CD14-positive monocyte (primary cell): ENCODE results near the gene DNTTIP2. TPM values are rescaled to one million over a fixed set of nuclear protein-coding genes. Genes with fewer than 3 reads are reported as not detected.

Source experiments
- DNase-seq, 3 donors: peaks; one replicate each; pipeline ENCODE4 v3.0.0-alpha.2; 2011 to 2022
- H2AFZ ChIP-seq: 2 replicates; pipeline ENCODE4 v1.6.0; 2012; ENCODE audit warnings: mild to moderate bottlenecking, low read depth, low read length, inconsistent platforms; ENCODE audit not compliant: insufficient read depth, poor library complexity, severe bottlenecking
- H3K27ac ChIP-seq, 2 donors: 1 replicate in 1 of 2; 2 replicates in 1 of 2; pipeline ENCODE4 v1.5.1; 2012 to 2013; ENCODE audit warnings: low read length in 2 of 2, control low read depth in 1 of 2, inconsistent platforms in 1 of 2, low read depth in 1 of 2, mild to moderate bottlenecking in 1 of 2
- H3K27me3 ChIP-seq, 2 donors: one replicate each; pipeline versions ENCODE4 v1.6.0 to v1.6.1; 2011 to 2013; ENCODE audit warnings: low read length in 2 of 2; ENCODE audit not compliant: control insufficient read depth in 2 of 2, insufficient read depth in 2 of 2
- H3K36me3 ChIP-seq, 2 donors: replicated peaks in 1 of 2; 1 replicate in 1 of 2; 2 replicates in 1 of 2; pipeline versions ENCODE4 v1.5.1 to v1.6.1; 2012 to 2013; ENCODE audit warnings: low read length in 2 of 2, control low read depth in 1 of 2, inconsistent platforms in 1 of 2, mild to moderate bottlenecking in 1 of 2; ENCODE audit not compliant: insufficient read depth in 2 of 2, control insufficient read depth in 1 of 2
- H3K4me1 ChIP-seq, 2 donors: 1 replicate in 1 of 2; 2 replicates in 1 of 2; pipeline versions ENCODE4 v1.5.1 to v1.6.1; 2012 to 2013; ENCODE audit warnings: low read length in 2 of 2, control low read depth in 1 of 2, inconsistent platforms in 1 of 2, mild to moderate bottlenecking in 1 of 2, moderate library complexity in 1 of 2; ENCODE audit not compliant: insufficient read depth in 2 of 2, control insufficient read depth in 1 of 2
- H3K4me2 ChIP-seq: replicated peaks from 2 replicates; pipeline ENCODE3; 2012; ENCODE audit warnings: low read length, moderate library complexity, mild to moderate bottlenecking; ENCODE audit not compliant: poor library complexity, severe bottlenecking; ENCODE audit errors: extremely low read depth
- H3K4me3 ChIP-seq, 3 experiments: fragments of 200-600 bp in 1 of 3; sonication (generic) in 1 of 3; replicated peaks in 1 of 3; 1 replicate in 2 of 3; 2 replicates in 1 of 3; pipeline ENCODE4 v1.5.1; 2011 to 2013; ENCODE audit warnings: low read length in 3 of 3, mild to moderate bottlenecking in 3 of 3, control low read depth in 2 of 3, low read depth in 2 of 3, inconsistent platforms in 1 of 3, moderate library complexity in 1 of 3
- H3K79me2 ChIP-seq: 2 replicates; pipeline ENCODE4 v1.6.0; 2012; ENCODE audit warnings: mild to moderate bottlenecking, control low read depth, inconsistent platforms, low read length, moderate library complexity; ENCODE audit not compliant: insufficient read depth
- H3K9ac ChIP-seq: 2 replicates; pipeline ENCODE4 v1.6.0; 2017; ENCODE audit warnings: low read length, mild to moderate bottlenecking; ENCODE audit not compliant: insufficient read depth, poor library complexity, severe bottlenecking
- H3K9me3 ChIP-seq, 2 donors: replicated peaks in 1 of 2; 1 replicate in 1 of 2; 2 replicates in 1 of 2; pipeline versions ENCODE4 v1.5.1 to v1.6.1; 2012 to 2013; ENCODE audit warnings: low read length in 2 of 2, control low read depth in 1 of 2; ENCODE audit not compliant: control insufficient read depth in 1 of 2, insufficient read depth in 1 of 2
- H4K20me1 ChIP-seq: 2 replicates; pipeline ENCODE4 v1.6.0; 2012; ENCODE audit warnings: mild to moderate bottlenecking, low read length, control low read depth, moderate library complexity; ENCODE audit not compliant: insufficient read depth
- H3K27ac Mint-ChIP-seq, 7 donors: one replicate each; pipeline ENCODE4 v1.8.0; 2020; ENCODE audit warnings: mild to moderate bottlenecking in 7 of 7, mixed read lengths in 7 of 7, moderate library complexity in 6 of 7, inconsistent platforms in 2 of 7
- H3K27me3 Mint-ChIP-seq, 3 donors: one replicate each; pipeline ENCODE4 v1.8.0; 2021 to 2022; ENCODE audit warnings: low read depth in 3 of 3, mild to moderate bottlenecking in 3 of 3, mixed read lengths in 3 of 3, moderate library complexity in 3 of 3, inconsistent platforms in 1 of 3
- H3K36me3 Mint-ChIP-seq, 2 donors: one replicate each; pipeline ENCODE4 v1.8.0; 2020; ENCODE audit warnings: mixed read lengths in 2 of 2, inconsistent platforms in 1 of 2, mild to moderate bottlenecking in 1 of 2
- H3K4me1 Mint-ChIP-seq: one replicate; pipeline ENCODE4 v1.8.0; 2020; ENCODE audit warnings: mild to moderate bottlenecking, mixed read lengths
- H3K4me3 Mint-ChIP-seq, 2 donors: one replicate each; pipeline ENCODE4 v1.8.0; 2020; ENCODE audit warnings: mild to moderate bottlenecking in 2 of 2, mixed read lengths in 2 of 2, moderate library complexity in 1 of 2
- H3K9me3 Mint-ChIP-seq, 7 donors: one replicate each; pipeline ENCODE4 v1.8.0; 2020 to 2022; ENCODE audit warnings: mixed read lengths in 7 of 7, mild to moderate bottlenecking in 6 of 7, moderate library complexity in 6 of 7, inconsistent platforms in 2 of 7
- WGBS: methylation state at CpG from one replicate; pipeline ENCODE4 v1.1.5; 2013; ENCODE audit warnings: missing lambda C conversion rate; ENCODE audit not compliant: insufficient coverage; 5-methylcytosine and 5-hydroxymethylcytosine counted together
- intact Hi-C, 2 donors: fragments of 100-400 bp; cut with micrococcal nuclease; formaldehyde crosslinking; loops; one replicate each; pipeline versions ENCODE4 v1.15.0 to v1.15.1; 2023
- polyA plus RNA-seq, 3 donors: library from polyadenylated mRNA; depleted of rRNA in 1 of 3; unstranded in 2 of 3; stranded (reverse) in 1 of 3; fragments of 300-500 nt in 2 of 3; fragments of >200 nt in 1 of 3; fragmentation: Illumina TruSeq in 2 of 3; gene quantifications; 1 replicate in 2 of 3; 2 replicates in 1 of 3; pipeline ENCODE4 v1.2.3, GENCODE V29; 2012 to 2021
- TF ChIP-seq, protein P1 (sequence below): fragments of 200-600 bp; IDR thresholded peaks from one replicate; pipeline ENCODE4 v1.8.0; 2022; ENCODE audit warnings: antibody characterized with exemption, mild to moderate bottlenecking

The DNTTIP2 gene
- polyA plus RNA-seq, 3 donors = 21.1 to 68.8 (median 42.1) TPM

DNA sequence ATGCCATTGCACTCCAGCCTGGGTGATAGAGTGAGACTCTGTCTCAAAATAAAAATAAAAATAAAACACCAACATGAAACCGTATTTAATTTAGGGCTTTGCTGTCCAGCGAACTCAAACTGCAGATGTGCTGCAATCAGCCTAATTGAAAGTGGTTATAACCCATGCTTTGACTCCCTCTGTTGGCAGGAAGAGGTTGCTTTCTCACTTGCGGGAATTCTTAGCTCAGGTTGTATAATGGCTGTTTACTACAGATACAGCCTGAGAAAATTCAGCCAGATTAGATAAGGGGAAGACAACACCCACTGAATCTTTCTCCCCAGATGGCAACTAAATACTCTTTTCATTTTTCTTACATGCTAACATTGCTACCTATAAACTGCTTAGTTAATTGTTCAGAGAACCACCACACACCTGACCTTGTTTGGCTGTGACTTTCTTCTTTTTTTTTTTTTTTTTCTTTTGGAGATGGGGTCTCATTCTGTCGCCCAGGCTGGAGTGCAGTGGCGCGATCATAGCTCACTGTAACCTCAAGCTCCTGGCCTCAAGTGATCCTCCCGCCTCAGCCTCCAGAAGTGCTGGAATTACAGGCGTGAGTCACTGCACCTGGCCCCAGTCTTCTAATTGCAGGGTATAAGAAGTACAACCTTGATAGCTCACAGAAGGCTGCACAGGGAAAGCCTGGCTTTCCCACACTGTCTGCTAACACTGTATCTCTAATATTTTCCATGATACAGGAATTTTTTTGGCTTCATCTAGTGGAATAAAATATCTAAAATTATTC, 34.6 kb downstream of the DNTTIP2 start:
- Mint-ChIP-seq H3K4me1 (peaks cover 32% of the 10 kb centered on the region), H3K27ac (no peak overlapping the region), H3K4me3 (no peak overlapping the region), H3K27me3 (peaks cover 0 to 4% (median 0%) of the 10 kb centered on the region in 3 donors), H3K9me3 (no peaks in the 10 kb centered on the region), H3K36me3 (peaks cover 0 to 3% of the 10 kb centered on the region in 2 donors)
- no peaks in the 10 kb centered on the region for H3K9me3 ChIP-seq
- no peaks in the 10 kb centered on the region for H3K79me2 ChIP-seq
- H4K20me1 ChIP-seq = no peaks in the 10 kb centered on the region
- DNase-seq = peak; percentile 48 to 68 (median 60)
- H3K4me2 ChIP-seq = no peak overlapping the region
- no peak overlapping the region for H2AFZ ChIP-seq
- intact Hi-C loops = loop anchor here (5.0 to 10.0 kb wide), 6 partner anchors 152 to 540 kb away; partner anchors contain the start of gene DR1 (in 1 of the 2)
- no peaks in the 10 kb centered on the region for H3K36me3 ChIP-seq
- no peak overlapping the region for H3K9ac ChIP-seq
- TF ChIP-seq, protein P1, sequence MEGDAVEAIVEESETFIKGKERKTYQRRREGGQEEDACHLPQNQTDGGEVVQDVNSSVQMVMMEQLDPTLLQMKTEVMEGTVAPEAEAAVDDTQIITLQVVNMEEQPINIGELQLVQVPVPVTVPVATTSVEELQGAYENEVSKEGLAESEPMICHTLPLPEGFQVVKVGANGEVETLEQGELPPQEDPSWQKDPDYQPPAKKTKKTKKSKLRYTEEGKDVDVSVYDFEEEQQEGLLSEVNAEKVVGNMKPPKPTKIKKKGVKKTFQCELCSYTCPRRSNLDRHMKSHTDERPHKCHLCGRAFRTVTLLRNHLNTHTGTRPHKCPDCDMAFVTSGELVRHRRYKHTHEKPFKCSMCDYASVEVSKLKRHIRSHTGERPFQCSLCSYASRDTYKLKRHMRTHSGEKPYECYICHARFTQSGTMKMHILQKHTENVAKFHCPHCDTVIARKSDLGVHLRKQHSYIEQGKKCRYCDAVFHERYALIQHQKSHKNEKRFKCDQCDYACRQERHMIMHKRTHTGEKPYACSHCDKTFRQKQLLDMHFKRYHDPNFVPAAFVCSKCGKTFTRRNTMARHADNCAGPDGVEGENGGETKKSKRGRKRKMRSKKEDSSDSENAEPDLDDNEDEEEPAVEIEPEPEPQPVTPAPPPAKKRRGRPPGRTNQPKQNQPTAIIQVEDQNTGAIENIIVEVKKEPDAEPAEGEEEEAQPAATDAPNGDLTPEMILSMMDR = peak; percentile 63
- H3K27me3 ChIP-seq = no peaks in the 10 kb centered on the region
- H3K4me3 ChIP-seq = no peak overlapping the region
- peaks cover 21 to 41% of the 10 kb centered on the region in 2 donors for H3K4me1 ChIP-seq
- 63% methylated on average over 5 of the region's 8 CpGs for WGBS
- H3K27ac ChIP-seq = no peak overlapping the region

- Mint-ChIP-seq H3K4me1 (peaks cover 41% of the 10 kb centered on the region), H3K9me3 (no peaks in the 10 kb centered on the region), H3K36me3 (peaks cover 0 to 3% of the 10 kb centered on the region in 2 donors), H3K27me3 (peaks cover 0 to 4% (median 0%) of the 10 kb centered on the region in 3 donors), H3K27ac (no peak overlapping the region), H3K4me3 (no peak overlapping the region)
- no peaks in the 10 kb centered on the region for H4K20me1 ChIP-seq
- H3K4me3 ChIP-seq = no peak overlapping the region
- H3K79me2 ChIP-seq = no peaks in the 10 kb centered on the region
- TF ChIP-seq, protein P1 = no peak
- H3K9ac ChIP-seq = no peak overlapping the region
- no peak overlapping the region for H3K4me2 ChIP-seq
- H2AFZ ChIP-seq = no peak overlapping the region
- intact Hi-C loops = loop anchor here (10.0 kb wide), 5 partner anchors 208 to 538 kb away; partner anchors contain the start of gene DR1 (in 1 of the 2)
- H3K27me3 ChIP-seq = no peaks in the 10 kb centered on the region
- DNase-seq = no peak
- no peaks in the 10 kb centered on the region for H3K9me3 ChIP-seq
- H3K36me3 ChIP-seq = no peaks in the 10 kb centered on the region
- H3K27ac ChIP-seq = no peak overlapping the region
- 90% methylated on average over 3 of the region's 5 CpGs for WGBS
- peaks cover 25 to 34% of the 10 kb centered on the region in 2 donors for H3K4me1 ChIP-seq
Observed at GRCh38 chr1:93842750-93843500, 36.1 kb downstream of the DNTTIP2 start.
